Omental fat pad (tissue), 4 donors: Measurements from ENCODE around the gene RNF146. TPM values are rescaled to one million over a fixed set of nuclear protein-coding genes. Genes with fewer than 3 reads are reported as not detected.
"Not testable (repeated sequence)": the region's sequence is repeated elsewhere in the genome, so short reads cannot be mapped to it uniquely, and the experiment has no call there.

Source experiments
- ATAC-seq: fragments of 150-250 bp; one replicate; pipeline ENCODE4 v1.9.1; 2016; ENCODE audit warnings: mild to moderate bottlenecking, moderate library complexity; ENCODE audit not compliant: low FRiP score
- DNase-seq: peaks from one replicate; pipeline ENCODE4 v3.0.0-alpha.2; 2019; ENCODE audit warnings: low spot score
- total RNA-seq, 4 donors: library from RNA; depleted of rRNA; stranded (reverse); fragments of >200 nt; gene quantifications; one replicate each; pipeline ENCODE4 v1.1.0, GENCODE V29; 2016
- TF ChIP-seq, protein P1 (sequence below), 3 donors: fragments of 450-650 bp; IDR thresholded peaks; one replicate each; pipeline ENCODE4 v1.5.1; 2016 to 2017; ENCODE audit warnings: antibody characterized with exemption in 3 of 3, mild to moderate bottlenecking in 3 of 3, moderate library complexity in 2 of 3

Gene RNF146, protein sequence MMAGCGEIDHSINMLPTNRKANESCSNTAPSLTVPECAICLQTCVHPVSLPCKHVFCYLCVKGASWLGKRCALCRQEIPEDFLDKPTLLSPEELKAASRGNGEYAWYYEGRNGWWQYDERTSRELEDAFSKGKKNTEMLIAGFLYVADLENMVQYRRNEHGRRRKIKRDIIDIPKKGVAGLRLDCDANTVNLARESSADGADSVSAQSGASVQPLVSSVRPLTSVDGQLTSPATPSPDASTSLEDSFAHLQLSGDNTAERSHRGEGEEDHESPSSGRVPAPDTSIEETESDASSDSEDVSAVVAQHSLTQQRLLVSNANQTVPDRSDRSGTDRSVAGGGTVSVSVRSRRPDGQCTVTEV
- 10 to 100 TPM; 49.4 to 96.8 (median 62.4) TPM for total RNA-seq

DNA sequence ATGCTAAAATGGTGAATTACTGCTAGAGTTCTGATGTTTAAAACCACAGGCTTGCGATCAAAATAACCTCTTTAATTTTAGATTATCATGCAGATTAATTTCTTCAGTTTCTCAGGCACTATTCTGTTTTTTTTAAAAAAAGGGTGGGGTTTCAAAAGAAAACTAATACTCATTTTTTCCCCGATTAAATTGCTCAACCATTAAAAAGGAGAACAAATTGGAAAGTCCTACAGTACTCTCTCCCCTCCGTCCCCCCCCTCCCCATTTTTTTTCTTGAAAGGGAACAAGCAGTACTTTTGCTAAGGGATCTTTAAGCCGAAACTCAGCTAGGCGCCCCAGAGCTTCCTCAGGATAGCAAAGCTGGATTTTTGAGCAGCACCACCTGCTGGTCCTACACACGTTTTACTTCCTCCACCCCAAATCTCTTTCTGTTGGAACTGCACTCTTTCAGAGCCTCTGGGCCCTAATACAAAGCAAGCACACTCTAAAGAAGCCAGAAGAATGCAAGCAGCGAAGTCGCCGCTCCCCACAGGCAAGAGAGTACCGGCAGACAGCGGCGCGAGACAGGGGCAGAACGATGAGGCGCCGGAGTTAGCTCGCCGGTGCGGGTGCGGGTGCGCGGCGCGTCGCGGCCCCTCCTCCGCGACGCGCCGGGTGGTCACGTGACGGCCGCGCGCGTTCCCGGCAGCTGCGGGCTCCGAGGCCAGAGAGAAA, at the start of gene RNF146:
Gene RNF146, plus strand, starts transcription at position 687 of the 714 bp plus-strand sequence. CDS start 13,475 bp downstream, outside the sequence.
- DNase-seq (peak; percentile 48), ATAC-seq (peak; percentile 93)
- TF ChIP-seq, protein P1, sequence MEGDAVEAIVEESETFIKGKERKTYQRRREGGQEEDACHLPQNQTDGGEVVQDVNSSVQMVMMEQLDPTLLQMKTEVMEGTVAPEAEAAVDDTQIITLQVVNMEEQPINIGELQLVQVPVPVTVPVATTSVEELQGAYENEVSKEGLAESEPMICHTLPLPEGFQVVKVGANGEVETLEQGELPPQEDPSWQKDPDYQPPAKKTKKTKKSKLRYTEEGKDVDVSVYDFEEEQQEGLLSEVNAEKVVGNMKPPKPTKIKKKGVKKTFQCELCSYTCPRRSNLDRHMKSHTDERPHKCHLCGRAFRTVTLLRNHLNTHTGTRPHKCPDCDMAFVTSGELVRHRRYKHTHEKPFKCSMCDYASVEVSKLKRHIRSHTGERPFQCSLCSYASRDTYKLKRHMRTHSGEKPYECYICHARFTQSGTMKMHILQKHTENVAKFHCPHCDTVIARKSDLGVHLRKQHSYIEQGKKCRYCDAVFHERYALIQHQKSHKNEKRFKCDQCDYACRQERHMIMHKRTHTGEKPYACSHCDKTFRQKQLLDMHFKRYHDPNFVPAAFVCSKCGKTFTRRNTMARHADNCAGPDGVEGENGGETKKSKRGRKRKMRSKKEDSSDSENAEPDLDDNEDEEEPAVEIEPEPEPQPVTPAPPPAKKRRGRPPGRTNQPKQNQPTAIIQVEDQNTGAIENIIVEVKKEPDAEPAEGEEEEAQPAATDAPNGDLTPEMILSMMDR (IDR thresholded peaks at IDR 0.05), result peak in 1 of 3 donors; percentile 30

DNA sequence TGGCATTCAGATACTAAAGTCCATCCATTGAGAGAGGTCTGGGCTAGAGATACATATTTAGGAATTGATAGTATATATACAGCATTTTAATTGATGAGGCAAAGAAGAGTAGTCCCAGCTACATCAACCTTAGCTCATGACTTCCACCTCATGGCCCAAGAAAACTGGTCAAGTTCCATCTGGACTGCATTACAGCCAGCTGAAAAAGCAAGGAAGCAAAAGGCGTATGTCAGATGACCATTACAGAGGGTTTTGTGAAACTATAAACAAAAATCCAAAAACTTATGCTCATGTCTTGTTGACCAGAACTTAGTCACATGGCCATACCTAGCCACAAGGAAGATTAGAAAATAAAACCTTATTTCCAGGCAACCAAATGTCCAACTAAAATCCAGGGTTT, 46.8 kb upstream of the RNF146 start:
- TF ChIP-seq, protein P1 (IDR thresholded peaks at IDR 0.05), result no peak
- DNase-seq, result no peak
- no peak for ATAC-seq

DNA sequence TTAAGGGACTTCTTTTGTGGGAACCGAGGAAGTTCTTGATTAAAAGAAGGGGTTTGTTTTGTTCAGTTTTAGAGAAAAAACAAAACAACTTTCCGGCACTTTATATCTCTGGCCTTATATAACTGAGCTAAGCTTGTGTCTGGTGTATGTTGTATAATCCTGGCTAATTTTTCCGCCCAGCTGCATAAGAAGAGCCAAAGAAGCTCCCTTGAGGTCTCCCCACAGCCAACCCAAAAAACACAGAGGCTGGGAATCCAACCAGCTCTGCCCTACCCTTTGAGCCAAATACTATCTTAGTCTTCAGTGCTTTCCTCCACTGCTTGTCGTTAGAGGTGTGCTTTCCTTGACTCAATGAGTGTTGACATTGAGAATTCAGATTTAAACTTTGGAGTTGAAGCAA, 45.5 kb upstream of the RNF146 start:
- no peak for DNase-seq
- no peak for ATAC-seq
- TF ChIP-seq, protein P1 (IDR thresholded peaks at IDR 0.05), result no peak

DNA sequence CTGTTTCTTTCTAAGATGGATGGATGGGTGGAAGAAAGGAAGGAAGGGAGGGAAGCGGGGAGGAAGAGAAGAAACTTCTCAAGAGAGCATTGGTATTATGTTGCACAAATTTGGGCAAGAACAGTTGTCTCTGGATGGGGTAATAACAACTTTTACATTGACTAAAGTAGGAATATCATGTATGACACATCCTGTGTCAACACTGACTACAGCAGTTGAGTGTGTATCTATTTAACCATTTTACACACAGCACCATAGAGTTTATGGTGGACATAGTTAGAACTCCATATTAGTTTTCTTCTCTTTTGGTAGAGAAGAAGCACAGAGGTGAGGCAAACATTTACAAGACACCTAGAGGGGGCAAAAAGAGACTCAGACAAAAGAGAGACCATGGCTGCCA, 44.2 kb upstream of the RNF146 start:
- ATAC-seq (no peak), DNase-seq (no peak)
- TF ChIP-seq, protein P1 (IDR thresholded peaks at IDR 0.05), result no peak

DNA sequence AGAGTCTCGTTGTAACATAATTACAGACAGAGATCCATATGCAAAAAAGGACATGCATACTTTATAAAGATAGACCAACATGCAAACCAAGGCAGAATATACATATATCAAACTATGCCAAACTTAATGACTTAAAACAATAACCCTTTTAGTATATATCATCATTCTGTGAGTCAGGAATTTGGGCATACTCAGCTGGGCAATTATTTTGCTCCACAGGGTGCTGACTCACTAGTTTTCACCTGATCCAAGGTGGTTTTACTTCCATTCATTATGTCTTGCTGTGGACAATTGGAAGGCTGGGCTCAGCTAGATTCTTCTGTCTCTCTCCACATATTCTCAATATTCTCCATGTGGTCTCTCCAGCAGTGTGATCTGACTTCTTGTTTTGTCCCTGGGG, 41.2 kb upstream of the RNF146 start:
- TF ChIP-seq, protein P1 (IDR thresholded peaks at IDR 0.05), result no peak
- ATAC-seq (no peak), DNase-seq (no peak)

DNA sequence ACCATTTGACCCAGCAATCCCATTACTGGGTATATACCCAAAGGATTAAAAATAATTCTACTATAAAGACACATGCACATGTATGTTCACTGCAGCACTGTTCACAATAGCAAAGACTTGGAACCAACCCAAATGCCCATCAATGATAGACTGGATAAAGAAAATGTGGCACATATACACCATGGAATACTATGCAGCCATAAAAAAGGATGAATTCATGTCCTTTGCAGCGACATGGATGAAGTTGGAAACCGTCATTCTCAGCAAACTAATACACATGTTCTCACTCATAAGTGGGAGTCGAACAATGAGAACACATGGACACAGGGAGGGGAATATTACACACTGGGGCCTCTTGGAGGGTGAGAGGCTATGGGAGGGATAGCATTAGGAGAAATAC, 32.8 kb upstream of the RNF146 start:
- not testable (repeated sequence) for ATAC-seq

DNA sequence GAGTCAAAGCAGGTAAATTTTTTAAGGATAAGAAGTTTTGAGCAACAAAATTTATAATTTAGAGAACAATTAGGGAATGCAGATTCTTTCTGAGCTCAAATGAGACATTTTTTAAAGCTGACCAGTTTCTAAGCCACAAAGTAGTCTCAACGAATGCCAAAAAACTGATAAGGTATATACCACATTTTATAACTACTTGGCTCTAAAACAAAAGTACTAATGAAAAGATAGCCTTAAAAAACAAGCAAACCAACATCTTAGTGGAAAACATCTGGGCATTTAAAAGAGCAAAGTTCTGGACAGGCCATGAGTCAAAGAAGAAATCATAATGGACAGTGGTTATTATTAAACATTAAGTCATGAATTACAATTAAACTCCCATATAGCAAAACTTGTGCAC, 23.2 kb upstream of the RNF146 start:
- ATAC-seq, result no peak
- DNase-seq, result no peak
- TF ChIP-seq, protein P1 (IDR thresholded peaks at IDR 0.05), result no peak

More for the DNA sequence above, 32.8 kb upstream of the RNF146 start:
- not testable (repeated sequence) for DNase-seq
